HepG2 (cell line): ENCODE data around the gene ZNF777. TPM values are rescaled to one million over a fixed set of nuclear protein-coding genes. Genes with fewer than 3 reads are reported as not detected.

Experiments used
- AGO2 ChIP-seq: fragments of 200-400 bp; formaldehyde crosslinking; optimal IDR thresholded peaks from 2 replicates; pipeline ENCODE3; 2017; ENCODE audit warnings: mild to moderate bottlenecking, low read depth, low read length, moderate library complexity
- KLF13 ChIP-seq: sonication (generic); formaldehyde crosslinking; IDR thresholded peaks from 2 replicates; pipeline ENCODE4 v1.4.0; 2020; ENCODE audit warnings: mild to moderate bottlenecking, missing genetic modification reagents
- KLF16 ChIP-seq, 2 experiments: sonication (generic) in 1 of 2; formaldehyde crosslinking in 1 of 2; IDR thresholded peaks; 2 replicates each; pipeline versions ENCODE4 v1.6.1 to v1.8.0; 2016 to 2023; ENCODE audit warnings: missing genetic modification reagents in 2 of 2, missing compliant biosample characterization in 1 of 2
- KLF6 ChIP-seq: IDR thresholded peaks from 2 replicates; pipeline ENCODE4 v1.8.0; 2016; ENCODE audit warnings: missing biosample characterization, missing genetic modification reagents
- MEIS2 ChIP-seq: sonication (generic); formaldehyde crosslinking; IDR thresholded peaks from 2 replicates; pipeline ENCODE4 v1.9.0; 2021; ENCODE audit warnings: mild to moderate bottlenecking, missing genetic modification reagents
- MZF1 ChIP-seq: sonication (generic); formaldehyde crosslinking; IDR thresholded peaks from 2 replicates; pipeline ENCODE4 v1.8.1; 2023; ENCODE audit warnings: mild to moderate bottlenecking, missing genetic modification reagents, borderline replicate concordance
- NCOA1 ChIP-seq: sonication (generic); formaldehyde crosslinking; IDR thresholded peaks from 2 replicates; pipeline ENCODE4 v1.9.0; 2021; ENCODE audit warnings: missing genetic modification reagents
- NFIC ChIP-seq: IDR thresholded peaks from 2 replicates; pipeline ENCODE4 v1.6.1; 2012; ENCODE audit warnings: mild to moderate bottlenecking, low read length, inconsistent platforms
- NFKBIZ ChIP-seq: IDR thresholded peaks from 2 replicates; pipeline ENCODE4 v1.6.1; 2018; ENCODE audit warnings: missing genetic modification reagents, missing compliant biosample characterization
- NR2C2 ChIP-seq: sonication (generic); formaldehyde crosslinking; IDR thresholded peaks from 2 replicates; pipeline ENCODE4 v1.4.0; 2020; ENCODE audit warnings: missing genetic modification reagents, mild to moderate bottlenecking, moderate library complexity, borderline replicate concordance
- PAX8 ChIP-seq: sonication (generic); formaldehyde crosslinking; IDR thresholded peaks from 2 replicates; pipeline ENCODE4 v1.8.0; 2022; ENCODE audit warnings: mild to moderate bottlenecking, missing genetic modification reagents, borderline replicate concordance
- RAD51 ChIP-seq: fragments of 450-650 bp; IDR thresholded peaks from 2 replicates; pipeline ENCODE4 v1.6.1; 2016; ENCODE audit warnings: borderline replicate concordance
- RBM39 ChIP-seq: fragments of 200-400 bp; formaldehyde crosslinking; IDR thresholded peaks from one replicate; pipeline ENCODE4 v1.6.1; 2018; ENCODE audit warnings: antibody characterized with exemption, mild to moderate bottlenecking, low read depth, low read length; ENCODE audit not compliant: poor library complexity, severe bottlenecking
- SP1 ChIP-seq, 2 experiments: fragments of 450-650 bp in 1 of 2; sonication (generic) in 1 of 2; formaldehyde crosslinking in 1 of 2; IDR thresholded peaks; 2 replicates each; pipeline versions ENCODE4 v1.4.0 to v1.6.1; 2016 to 2020; ENCODE audit warnings: missing genetic modification reagents in 1 of 2
- SYNCRIP ChIP-seq: fragments of 200-400 bp; formaldehyde crosslinking; IDR thresholded peaks from 2 replicates; pipeline ENCODE4 v1.6.1; 2018; ENCODE audit warnings: mild to moderate bottlenecking, low read depth, low read length; ENCODE audit not compliant: insufficient read depth
- TARDBP ChIP-seq: sonication (generic); formaldehyde crosslinking; IDR thresholded peaks from 2 replicates; pipeline ENCODE4 v1.8.0; 2022; ENCODE audit warnings: mild to moderate bottlenecking, missing genetic modification reagents
- TBX3 ChIP-seq: fragments of 450-650 bp; IDR thresholded peaks from 2 replicates; pipeline ENCODE4 v1.6.1; 2017; ENCODE audit warnings: antibody characterized with exemption, mild to moderate bottlenecking, inconsistent platforms, borderline replicate concordance
- ZFP36L2 ChIP-seq: sonication (generic); formaldehyde crosslinking; IDR thresholded peaks from 2 replicates; pipeline ENCODE4 v1.4.0; 2020; ENCODE audit warnings: missing genetic modification reagents
- ZFY ChIP-seq: sonication (generic); formaldehyde crosslinking; IDR thresholded peaks from 2 replicates; pipeline ENCODE4 v1.4.0; 2020; ENCODE audit warnings: missing genetic modification reagents
- ZNF3 ChIP-seq: IDR thresholded peaks from 2 replicates; pipeline ENCODE4 v1.7.0; 2017; ENCODE audit warnings: inconsistent platforms
- ZNF430 ChIP-seq: sonication (generic); formaldehyde crosslinking; IDR thresholded peaks from 2 replicates; pipeline ENCODE4 v1.9.0; 2021; ENCODE audit warnings: mild to moderate bottlenecking, missing genetic modification reagents
- ZNF572 ChIP-seq: sonication (generic); formaldehyde crosslinking; IDR thresholded peaks from 2 replicates; pipeline ENCODE4 v1.5.1; 2020; ENCODE audit warnings: mild to moderate bottlenecking, missing genetic modification reagents
- polyA plus RNA-seq, 8 experiments: library from polyadenylated mRNA; depleted of rRNA in 3 of 8; stranded (reverse) in 7 of 8; unstranded in 1 of 8; fragments of >200 nt; fragmentation: Illumina TruSeq in 4 of 8; extraction: Trizol in 4 of 8; gene quantifications; 2 replicates each; pipeline versions ENCODE4 v1.2.1 to v1.2.3, GENCODE V29; 2011 to 2016; ENCODE audit warnings: low read depth in 4 of 8, missing spikeins in 1 of 8, mixed read lengths in 1 of 8; ENCODE audit not compliant: insufficient read depth in 1 of 8
- total RNA-seq, 5 experiments: library from RNA; depleted of rRNA; stranded (reverse); fragments of >200 nt; fragmentation: Illumina TruSeq; extraction: Trizol; gene quantifications; 2 replicates each; pipeline ENCODE4 v1.2.3, GENCODE V29; 2016; ENCODE audit warnings: low read depth in 1 of 5
- TF ChIP-seq, protein P1 (sequence below): sonication (generic); formaldehyde crosslinking; IDR thresholded peaks from 2 replicates; pipeline ENCODE4 v1.4.0; 2020; ENCODE audit warnings: missing genetic modification reagents
- TF ChIP-seq, protein P2 (sequence below): IDR thresholded peaks from 2 replicates; pipeline ENCODE4 v1.6.1; 2016; ENCODE audit warnings: low read depth, borderline replicate concordance
- TF ChIP-seq, protein P3 (sequence below): sonication (generic); formaldehyde crosslinking; IDR thresholded peaks from 2 replicates; pipeline ENCODE4 v1.8.0; 2022; ENCODE audit warnings: mild to moderate bottlenecking, missing genetic modification reagents; ENCODE audit not compliant: insufficient replicate concordance
- TF ChIP-seq, protein P4 (sequence below): sonication (generic); formaldehyde crosslinking; IDR thresholded peaks from 2 replicates; pipeline ENCODE4 v1.4.0; 2020; ENCODE audit warnings: missing genetic modification reagents

Gene ZNF777
- total and polyA plus RNA-seq, 2 of the 13 experiments (the other 11 are each of a cell fraction or from before 2014, with no cell fraction given): 3.8 to 6.0 TPM

DNA sequence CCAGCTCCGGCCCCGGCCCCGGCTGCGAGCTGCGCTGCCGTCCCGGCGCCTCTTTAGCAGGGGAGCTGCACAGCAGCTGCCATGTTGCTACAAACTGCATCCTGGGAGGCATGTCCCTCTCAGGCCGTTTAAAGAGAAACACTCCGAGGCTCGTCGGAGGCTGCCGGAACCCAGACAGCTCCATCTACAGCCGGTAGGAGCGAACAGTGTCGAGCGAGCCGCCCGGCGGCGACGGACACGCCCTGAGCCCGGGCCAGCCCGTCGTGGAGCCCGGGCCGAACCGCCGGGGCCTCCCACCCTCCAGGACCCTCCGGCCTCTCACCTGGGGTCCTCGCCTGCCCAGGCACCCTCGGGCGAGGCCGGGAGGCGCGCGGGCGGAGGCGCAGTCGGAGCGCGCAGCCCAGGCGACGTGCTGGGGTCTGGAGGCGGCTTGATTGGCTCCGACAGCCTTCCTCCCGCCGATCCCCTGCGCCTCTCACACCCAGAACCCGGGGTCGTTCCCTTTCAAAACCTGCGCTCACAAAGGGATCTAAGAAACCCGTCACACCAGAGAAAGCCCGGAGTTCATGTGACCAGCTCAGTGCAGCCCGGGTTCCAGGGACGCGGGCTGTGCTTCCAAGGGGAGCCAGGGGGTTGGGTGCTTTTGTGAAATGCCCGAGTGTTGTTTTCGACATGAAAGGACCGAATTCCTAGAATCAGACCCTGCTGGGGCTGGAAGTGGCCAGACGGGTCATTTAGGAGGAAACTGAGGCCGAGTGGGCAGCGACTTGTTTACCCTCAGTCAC is at the start of gene ZNF777 (continued):
- TF ChIP-seq ZNF3 (no peak), SP1 (IDR thresholded peaks at IDR 0.05) (no peak), SP1 (CRISPR knock-in tag; IDR thresholded peaks at IDR 0.05) (peak; percentile 49; the same call in 1 of the 2 replicates), RBM39 (peak; percentile 26), ZFY (CRISPR knock-in tag) (peak; percentile 87), ZFP36L2 (CRISPR knock-in tag) (no peak), KLF16 (CRISPR knock-in tag; IDR thresholded peaks at IDR 0.05) (0 out of 4 replicates have a peak, but pooled peaks of 1 of the 2 experiments have one; percentile 26), NFIC (no peak), NFKBIZ (no peak), TARDBP (CRISPR knock-in tag) (no peak), PAX8 (0 out of 2 replicates have a peak, but pooled peaks have one; percentile 43), MZF1 (CRISPR knock-in tag) (no peak), MEIS2 (CRISPR knock-in tag) (0 out of 2 replicates have a peak, but pooled peaks have one; percentile 46), AGO2 (no peak), NR2C2 (CRISPR knock-in tag) (peak; percentile 56; the same call in 1 of the 2 replicates), RAD51 (no peak), ZNF430 (no peak), KLF13 (CRISPR knock-in tag) (no peak), KLF6 (CRISPR knock-in tag) (0 out of 2 replicates have a peak, but pooled peaks have one; percentile 32), ZNF572 (CRISPR knock-in tag) (no peak), TBX3 (no peak), SYNCRIP (no peak), NCOA1 (no peak)
- TF ChIP-seq, protein P1, sequence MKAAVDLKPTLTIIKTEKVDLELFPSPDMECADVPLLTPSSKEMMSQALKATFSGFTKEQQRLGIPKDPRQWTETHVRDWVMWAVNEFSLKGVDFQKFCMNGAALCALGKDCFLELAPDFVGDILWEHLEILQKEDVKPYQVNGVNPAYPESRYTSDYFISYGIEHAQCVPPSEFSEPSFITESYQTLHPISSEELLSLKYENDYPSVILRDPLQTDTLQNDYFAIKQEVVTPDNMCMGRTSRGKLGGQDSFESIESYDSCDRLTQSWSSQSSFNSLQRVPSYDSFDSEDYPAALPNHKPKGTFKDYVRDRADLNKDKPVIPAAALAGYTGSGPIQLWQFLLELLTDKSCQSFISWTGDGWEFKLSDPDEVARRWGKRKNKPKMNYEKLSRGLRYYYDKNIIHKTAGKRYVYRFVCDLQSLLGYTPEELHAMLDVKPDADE (CRISPR knock-in tag): no peak
- TF ChIP-seq, protein P2, sequence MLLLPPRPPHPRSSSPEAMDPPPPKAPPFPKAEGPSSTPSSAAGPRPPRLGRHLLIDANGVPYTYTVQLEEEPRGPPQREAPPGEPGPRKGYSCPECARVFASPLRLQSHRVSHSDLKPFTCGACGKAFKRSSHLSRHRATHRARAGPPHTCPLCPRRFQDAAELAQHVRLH (CRISPR knock-in tag): peak; percentile 39; the same call in 1 of the 2 replicates
- TF ChIP-seq, protein P3, sequence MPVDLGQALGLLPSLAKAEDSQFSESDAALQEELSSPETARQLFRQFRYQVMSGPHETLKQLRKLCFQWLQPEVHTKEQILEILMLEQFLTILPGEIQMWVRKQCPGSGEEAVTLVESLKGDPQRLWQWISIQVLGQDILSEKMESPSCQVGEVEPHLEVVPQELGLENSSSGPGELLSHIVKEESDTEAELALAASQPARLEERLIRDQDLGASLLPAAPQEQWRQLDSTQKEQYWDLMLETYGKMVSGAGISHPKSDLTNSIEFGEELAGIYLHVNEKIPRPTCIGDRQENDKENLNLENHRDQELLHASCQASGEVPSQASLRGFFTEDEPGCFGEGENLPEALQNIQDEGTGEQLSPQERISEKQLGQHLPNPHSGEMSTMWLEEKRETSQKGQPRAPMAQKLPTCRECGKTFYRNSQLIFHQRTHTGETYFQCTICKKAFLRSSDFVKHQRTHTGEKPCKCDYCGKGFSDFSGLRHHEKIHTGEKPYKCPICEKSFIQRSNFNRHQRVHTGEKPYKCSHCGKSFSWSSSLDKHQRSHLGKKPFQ (CRISPR knock-in tag): no peak
- TF ChIP-seq, protein P4, sequence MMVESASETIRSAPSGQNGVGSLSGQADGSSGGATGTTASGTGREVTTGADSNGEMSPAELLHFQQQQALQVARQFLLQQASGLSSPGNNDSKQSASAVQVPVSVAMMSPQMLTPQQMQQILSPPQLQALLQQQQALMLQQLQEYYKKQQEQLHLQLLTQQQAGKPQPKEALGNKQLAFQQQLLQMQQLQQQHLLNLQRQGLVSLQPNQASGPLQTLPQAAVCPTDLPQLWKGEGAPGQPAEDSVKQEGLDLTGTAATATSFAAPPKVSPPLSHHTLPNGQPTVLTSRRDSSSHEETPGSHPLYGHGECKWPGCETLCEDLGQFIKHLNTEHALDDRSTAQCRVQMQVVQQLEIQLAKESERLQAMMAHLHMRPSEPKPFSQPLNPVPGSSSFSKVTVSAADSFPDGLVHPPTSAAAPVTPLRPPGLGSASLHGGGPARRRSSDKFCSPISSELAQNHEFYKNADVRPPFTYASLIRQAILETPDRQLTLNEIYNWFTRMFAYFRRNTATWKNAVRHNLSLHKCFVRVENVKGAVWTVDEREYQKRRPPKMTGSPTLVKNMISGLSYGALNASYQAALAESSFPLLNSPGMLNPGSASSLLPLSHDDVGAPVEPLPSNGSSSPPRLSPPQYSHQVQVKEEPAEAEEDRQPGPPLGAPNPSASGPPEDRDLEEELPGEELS: no peak
